Right lobe of liver (tissue), 6 donors: ENCODE data around the gene CARS1. TPM values are rescaled to one million over a fixed set of nuclear protein-coding genes. Genes with fewer than 3 reads are reported as not detected.

ENCODE experiments used
- ATAC-seq, 4 donors: fragments of 200-7000 bp; cut with Tn5 transposase; one replicate each; pipeline ENCODE4 v1.9.1; 2020; ENCODE audit warnings: mild to moderate bottlenecking in 4 of 4, moderate library complexity in 4 of 4
- DNase-seq, 3 donors: peaks; one replicate each; pipeline ENCODE4 v3.0.0-alpha.2; 2020
- H3K27ac ChIP-seq, 3 donors: fragments of 200-600 bp; one replicate each; pipeline ENCODE4 v1.8.0; 2022
- H3K27me3 ChIP-seq, 2 donors: fragments of 200-600 bp; one replicate each; pipeline ENCODE4 v1.8.0; 2022
- H3K36me3 ChIP-seq, 4 donors: fragments of 200-600 bp; sonication (generic) in 1 of 4; one replicate each; pipeline versions ENCODE4 v1.5.1 to v1.8.0; 2017 to 2022; ENCODE audit warnings: control low read depth in 1 of 4
- H3K4me1 ChIP-seq, 4 donors: fragments of 200-600 bp; sonication (generic) in 1 of 4; one replicate each; pipeline versions ENCODE4 v1.5.1 to v1.8.0; 2017 to 2022; ENCODE audit warnings: control low read depth in 1 of 4
- H3K4me3 ChIP-seq, 3 donors: fragments of 200-600 bp; one replicate each; pipeline ENCODE4 v1.8.0; 2022
- H3K9me3 ChIP-seq, 4 donors: fragments of 200-600 bp; sonication (generic) in 1 of 4; one replicate each; pipeline versions ENCODE4 v1.5.1 to v1.8.0; 2017 to 2022; ENCODE audit warnings: control low read depth in 1 of 4
- POLR2A ChIP-seq: fragments of 450-650 bp; IDR thresholded peaks from one replicate; pipeline ENCODE4 v1.6.1; 2017; ENCODE audit warnings: antibody characterized with exemption, mild to moderate bottlenecking
- WGBS: methylation state at CpG from one replicate; pipeline ENCODE4 v1.1.6; 2018; ENCODE audit warnings: low coverage, low lambda C conversion rate; ENCODE audit not compliant: insufficient coverage; ENCODE audit errors: missing lambda C conversion rate; 5-methylcytosine and 5-hydroxymethylcytosine counted together
- intact Hi-C, 2 donors: fragments of 100-400 bp; cut with DNase I; formaldehyde crosslinking; loops; one replicate each; pipeline versions ENCODE4 v1.11.2 to v1.14.1; 2022
- total RNA-seq, 6 experiments: library from RNA; depleted of rRNA in 2 of 6; stranded (reverse); fragments of >200 nt in 2 of 6; fragmentation: NEBNext Ultra II Directional in 3 of 6; extraction: Animal tissue kit (Norgen Biotek cat#: 25700) in 3 of 6; gene quantifications; one replicate each; pipeline versions ENCODE4 v1.1.0 to v1.2.4, GENCODE V29; 2016 to 2023
- TF ChIP-seq, protein P1 (sequence below), 4 donors: fragments of 200-600 bp in 3 of 4; fragments of 450-650 bp in 1 of 4; IDR thresholded peaks; one replicate each; pipeline versions ENCODE4 v1.5.1 to v1.8.0; 2016 to 2022; ENCODE audit warnings: antibody characterized with exemption in 4 of 4, mild to moderate bottlenecking in 2 of 4
- donor health status: DM: no; HTN: yes; CAD: no.
- donor health status: DM: no; HTN: no; CAD: no.
- donor health status: DM: no; HTN: no; CAD: no.
- donor health status: DM: no; HTN: yes; CAD: no.
- donor health status: DM: no; HTN: yes; CAD: no.

The CARS1 gene
- total RNA-seq, 6 experiments from 2014 or later = 17.3 to 44.7 (median 22.7) TPM

DNA sequence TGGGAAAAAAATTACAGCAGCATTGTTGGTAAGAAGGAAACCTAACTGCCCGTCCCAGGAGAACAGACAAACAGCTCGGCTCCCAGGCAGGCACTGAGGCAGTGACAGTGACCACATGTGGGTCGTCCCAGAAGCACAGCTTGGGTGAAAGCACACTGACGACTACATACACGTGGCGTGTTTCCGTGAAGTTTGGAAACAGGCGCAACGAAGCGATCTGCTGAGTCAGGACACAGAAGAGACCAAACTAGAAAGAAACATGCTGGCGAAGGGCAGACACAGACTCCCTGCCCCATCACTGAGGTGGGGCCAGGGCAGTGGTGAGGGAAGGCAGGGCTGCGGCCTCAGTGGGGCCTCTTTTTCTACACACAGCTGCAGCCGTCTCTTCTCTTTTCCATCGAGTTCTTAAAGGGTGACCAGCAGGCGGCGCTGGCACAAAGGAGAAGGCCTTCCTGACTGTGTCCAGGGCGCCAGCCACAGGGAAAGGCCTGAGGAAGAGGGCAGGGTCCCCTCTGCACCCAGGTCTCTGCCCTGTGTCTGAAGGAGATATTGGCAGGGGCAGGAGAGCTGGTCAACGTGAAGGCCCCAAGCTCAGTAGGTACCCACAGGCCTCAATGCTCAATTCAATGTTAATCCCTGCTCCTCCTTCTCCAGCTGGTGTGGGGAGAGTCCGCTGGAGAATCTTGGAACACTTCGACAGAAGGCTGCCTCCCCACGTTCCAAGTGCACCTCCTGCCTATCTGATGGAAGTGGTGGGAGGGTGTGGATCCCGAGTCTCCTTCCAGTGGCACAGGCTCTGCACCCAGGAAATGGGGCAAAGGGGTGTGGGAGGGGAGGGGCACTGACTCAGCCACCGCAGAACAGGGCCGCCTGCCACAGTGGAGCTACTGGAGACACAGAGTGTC, 19.9 kb downstream of the CARS1 start:
- peaks cover 0 to 67% (median 34%) of the 10 kb centered on the region in 4 donors for H3K36me3 ChIP-seq
- intact Hi-C loops = loop anchor here (5.0 to 10.0 kb wide), 2 partner anchors 55 to 178 kb away; partner anchors contain the start of gene MRGPRG (in 1 of the 2)
- no peak overlapping the region for H3K4me3 ChIP-seq
- WGBS = 36% methylated on average over 8 of the region's 24 CpGs
- H3K27me3 ChIP-seq = no peaks in the 10 kb centered on the region
- peak; percentile 57 to 66 (median 64) for ATAC-seq
- H3K4me1 ChIP-seq = peaks cover 0 to 14% (median 7%) of the 10 kb centered on the region in 4 donors
- peak; percentile 78 to 83 (median 81) for DNase-seq
- TF ChIP-seq, protein P1, sequence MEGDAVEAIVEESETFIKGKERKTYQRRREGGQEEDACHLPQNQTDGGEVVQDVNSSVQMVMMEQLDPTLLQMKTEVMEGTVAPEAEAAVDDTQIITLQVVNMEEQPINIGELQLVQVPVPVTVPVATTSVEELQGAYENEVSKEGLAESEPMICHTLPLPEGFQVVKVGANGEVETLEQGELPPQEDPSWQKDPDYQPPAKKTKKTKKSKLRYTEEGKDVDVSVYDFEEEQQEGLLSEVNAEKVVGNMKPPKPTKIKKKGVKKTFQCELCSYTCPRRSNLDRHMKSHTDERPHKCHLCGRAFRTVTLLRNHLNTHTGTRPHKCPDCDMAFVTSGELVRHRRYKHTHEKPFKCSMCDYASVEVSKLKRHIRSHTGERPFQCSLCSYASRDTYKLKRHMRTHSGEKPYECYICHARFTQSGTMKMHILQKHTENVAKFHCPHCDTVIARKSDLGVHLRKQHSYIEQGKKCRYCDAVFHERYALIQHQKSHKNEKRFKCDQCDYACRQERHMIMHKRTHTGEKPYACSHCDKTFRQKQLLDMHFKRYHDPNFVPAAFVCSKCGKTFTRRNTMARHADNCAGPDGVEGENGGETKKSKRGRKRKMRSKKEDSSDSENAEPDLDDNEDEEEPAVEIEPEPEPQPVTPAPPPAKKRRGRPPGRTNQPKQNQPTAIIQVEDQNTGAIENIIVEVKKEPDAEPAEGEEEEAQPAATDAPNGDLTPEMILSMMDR (IDR thresholded peaks at IDR 0.05) = peak; percentile 71 to 81 (median 78)
- no peak for TF ChIP-seq POLR2A
- no peak overlapping the region for H3K27ac ChIP-seq
- H3K9me3 ChIP-seq = no peaks in the 10 kb centered on the region

DNA sequence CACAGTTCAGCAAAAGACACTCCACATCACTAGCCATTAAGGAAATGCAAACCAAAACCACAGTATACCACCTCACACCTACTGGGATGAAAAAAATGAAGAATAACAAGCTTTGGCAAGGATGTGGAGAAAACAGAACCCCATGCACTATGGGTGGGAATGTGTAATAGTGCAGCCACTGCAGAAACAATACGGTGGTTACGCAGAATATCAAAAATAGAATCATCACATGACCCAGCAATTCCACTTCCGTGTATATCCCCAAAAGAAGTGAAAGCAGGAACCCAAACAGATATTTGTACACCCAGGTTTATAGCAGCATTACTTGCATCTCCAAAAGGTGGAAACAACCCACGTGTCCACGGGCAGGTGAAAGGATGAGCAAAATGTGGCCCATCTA, 20.8 kb downstream of the CARS1 start:
- Histone ChIP-seq H3K9me3 (no peaks in the 10 kb centered on the region), H3K27ac (no peak overlapping the region), H3K4me3 (no peak overlapping the region), H3K4me1 (peaks cover 0 to 7% (median 2%) of the 10 kb centered on the region in 4 donors), H3K27me3 (no peaks in the 10 kb centered on the region), H3K36me3 (peaks cover 0 to 69% (median 34%) of the 10 kb centered on the region in 4 donors)
- no peak for TF ChIP-seq POLR2A
- TF ChIP-seq, protein P1 (IDR thresholded peaks at IDR 0.05) = no peak
- DNase-seq = no peak
- intact Hi-C loops = loop anchor here (5.0 to 10.0 kb wide), 2 partner anchors 56 to 178 kb away; partner anchors contain the start of gene MRGPRG (in 1 of the 2)
- ATAC-seq = peak in 3 of 4 donors; percentile 4 to 51 (median 44)
- 45% methylated on average over 5 of the region's 5 CpGs for WGBS

DNA sequence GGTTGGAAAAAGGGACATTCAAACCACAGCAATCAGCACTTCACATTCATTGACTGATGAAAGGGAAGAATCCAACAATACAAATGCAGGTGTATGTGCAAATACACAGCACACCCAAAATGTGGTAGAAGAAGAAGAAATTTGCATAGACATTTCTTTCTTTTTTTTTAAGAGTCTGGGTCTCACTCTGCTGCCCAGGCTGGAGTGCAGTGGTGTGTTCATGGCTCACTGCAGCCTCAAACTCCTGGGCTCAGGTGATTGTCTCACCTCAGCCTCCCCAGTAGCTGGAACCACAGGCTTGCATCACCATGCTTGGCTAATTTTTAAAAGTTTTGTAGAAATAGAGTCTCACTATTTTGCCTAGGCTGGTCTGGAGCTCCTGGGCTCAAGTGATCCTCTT, 21.9 kb downstream of the CARS1 start:
- TF ChIP-seq, protein P1 (IDR thresholded peaks at IDR 0.05) = no peak
- TF ChIP-seq POLR2A = no peak
- Histone ChIP-seq H3K36me3 (peaks cover 0 to 65% (median 28%) of the 10 kb centered on the region in 4 donors), H3K4me1 (peaks cover 0 to 4% (median 2%) of the 10 kb centered on the region in 4 donors), H3K4me3 (no peak overlapping the region), H3K27me3 (no peaks in the 10 kb centered on the region), H3K9me3 (no peaks in the 10 kb centered on the region), H3K27ac (no peak overlapping the region)
- intact Hi-C loops = loop anchor here (5.0 to 10.0 kb wide), 2 partner anchors 57 to 179 kb away; partner anchors contain the start of gene MRGPRG (in 1 of the 2)
- ATAC-seq (no peak), DNase-seq (no peak)

- Histone ChIP-seq H3K4me1 (peaks cover 0 to 15% (median 6%) of the 10 kb centered on the region in 4 donors), H3K36me3 (peaks cover 1 to 48% (median 23%) of the 10 kb centered on the region in 4 donors), H3K27me3 (no peaks in the 10 kb centered on the region), H3K27ac (no peak overlapping the region), H3K4me3 (no peak overlapping the region), H3K9me3 (no peaks in the 10 kb centered on the region)
- DNase-seq = peak in 1 of 3 donors; percentile 33
- no peak for TF ChIP-seq POLR2A
- TF ChIP-seq, protein P1 (IDR thresholded peaks at IDR 0.05) = no peak
- ATAC-seq = peak; percentile 76 to 93 (median 82)
- intact Hi-C loops = loop anchor here in 1 of 2 donors (10.0 kb wide), 1 partner anchor 184 kb away; the partner anchor contains the start of gene MRGPRG
- 24% methylated on average over 17 of the region's 18 CpGs for WGBS
These were observed 26.7 kb downstream of the CARS1 start for GRCh38 chr11:3030289-3031070.
